Calu3 (cell line): Measurements from ENCODE around the gene TSPAN9. TPM values are rescaled to one million over a fixed set of nuclear protein-coding genes. Genes with fewer than 3 reads are reported as not detected.

Experiments used
- BruUV-seq: library from RNA; stranded (reverse); fragments of 400-500 nt; replicated peaks from 2 replicates; lab custom pipeline; 2021; lab: Mats Ljungman, UMichigan
- CTCF ChIA-PET: fragments of 300-600 bp; sonication (Branson Sonifier 250); formaldehyde crosslinking; loops from one replicate; lab custom pipeline; 2022; ENCODE audit warnings: antibody characterized with exemption; lab: Charles Lee
- DNase-seq: peaks from one replicate; pipeline ENCODE4 v3.0.0; 2022
- H3K27ac Mint-ChIP-seq: one replicate; pipeline ENCODE4 v1.8.0; 2022; ENCODE audit warnings: mixed read lengths; ENCODE audit not compliant: unreplicated experiment
- H3K27me3 Mint-ChIP-seq: one replicate; pipeline ENCODE4 v1.8.0; 2022; ENCODE audit warnings: mixed read lengths; ENCODE audit not compliant: unreplicated experiment
- H3K36me3 Mint-ChIP-seq: one replicate; pipeline ENCODE4 v1.8.0; 2022; ENCODE audit warnings: mild to moderate bottlenecking, moderate library complexity, mixed read lengths; ENCODE audit not compliant: insufficient read depth, unreplicated experiment
- H3K4me1 Mint-ChIP-seq: one replicate; pipeline ENCODE4 v1.8.0; 2022; ENCODE audit warnings: mild to moderate bottlenecking, low read depth, mixed read lengths; ENCODE audit not compliant: unreplicated experiment
- H3K4me3 Mint-ChIP-seq: one replicate; pipeline ENCODE4 v1.8.0; 2022; ENCODE audit warnings: mild to moderate bottlenecking, low read depth, moderate library complexity, mixed read lengths; ENCODE audit not compliant: unreplicated experiment
- H3K9me3 Mint-ChIP-seq: one replicate; pipeline ENCODE4 v1.8.0; 2022; ENCODE audit warnings: low read depth, mixed read lengths; ENCODE audit not compliant: unreplicated experiment
- intact Hi-C: fragments of 100-400 bp; cut with micrococcal nuclease; formaldehyde crosslinking; loops from one replicate; pipeline ENCODE4 v1.10.0; 2022; ENCODE audit not compliant: unreplicated experiment
- total RNA-seq: library from RNA; stranded (reverse); gene quantifications from 2 replicates; pipeline ENCODE4 v1.2.3, GENCODE V29; 2022
- TF ChIP-seq, protein P1 (sequence below): fragments of 200-600 bp; IDR thresholded peaks from one replicate; pipeline ENCODE4 v1.8.0; 2022; ENCODE audit warnings: antibody characterized with exemption; ENCODE audit not compliant: unreplicated experiment

The TSPAN9 gene
- total RNA-seq, 1 experiment from 2014 or later: 6.0 TPM

- no TSS peak for BruUV-seq
- no peaks in the 10 kb centered on the region for H3K4me1 Mint-ChIP-seq
These were observed 78.7 kb downstream of the TSPAN9 start for GRCh38 chr12:3155702-3156370.

GRCh38 chr12:3157581-3158323 lies 80.6 kb downstream of the TSPAN9 start:
- TF ChIP-seq, protein P1, sequence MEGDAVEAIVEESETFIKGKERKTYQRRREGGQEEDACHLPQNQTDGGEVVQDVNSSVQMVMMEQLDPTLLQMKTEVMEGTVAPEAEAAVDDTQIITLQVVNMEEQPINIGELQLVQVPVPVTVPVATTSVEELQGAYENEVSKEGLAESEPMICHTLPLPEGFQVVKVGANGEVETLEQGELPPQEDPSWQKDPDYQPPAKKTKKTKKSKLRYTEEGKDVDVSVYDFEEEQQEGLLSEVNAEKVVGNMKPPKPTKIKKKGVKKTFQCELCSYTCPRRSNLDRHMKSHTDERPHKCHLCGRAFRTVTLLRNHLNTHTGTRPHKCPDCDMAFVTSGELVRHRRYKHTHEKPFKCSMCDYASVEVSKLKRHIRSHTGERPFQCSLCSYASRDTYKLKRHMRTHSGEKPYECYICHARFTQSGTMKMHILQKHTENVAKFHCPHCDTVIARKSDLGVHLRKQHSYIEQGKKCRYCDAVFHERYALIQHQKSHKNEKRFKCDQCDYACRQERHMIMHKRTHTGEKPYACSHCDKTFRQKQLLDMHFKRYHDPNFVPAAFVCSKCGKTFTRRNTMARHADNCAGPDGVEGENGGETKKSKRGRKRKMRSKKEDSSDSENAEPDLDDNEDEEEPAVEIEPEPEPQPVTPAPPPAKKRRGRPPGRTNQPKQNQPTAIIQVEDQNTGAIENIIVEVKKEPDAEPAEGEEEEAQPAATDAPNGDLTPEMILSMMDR: no peak
- H3K27ac Mint-ChIP-seq: no peak overlapping the region
- H3K4me3 Mint-ChIP-seq: no peak overlapping the region
- no peak for DNase-seq
- intact Hi-C loops: no loop called here
- no peaks in the 10 kb centered on the region for H3K4me1 Mint-ChIP-seq
- H3K36me3 Mint-ChIP-seq: no peaks in the 10 kb centered on the region
- CTCF ChIA-PET: no interaction called here
- no TSS peak for BruUV-seq
- H3K27me3 Mint-ChIP-seq: peaks cover 3% of the 10 kb centered on the region
- H3K9me3 Mint-ChIP-seq: peaks cover 3% of the 10 kb centered on the region

More at GRCh38 chr12:3155702-3156370, 78.7 kb downstream of the TSPAN9 start:
- no peak for DNase-seq
- no peaks in the 10 kb centered on the region for H3K9me3 Mint-ChIP-seq
- H3K27ac Mint-ChIP-seq: no peak overlapping the region
- H3K27me3 Mint-ChIP-seq: no peaks in the 10 kb centered on the region
- intact Hi-C loops: no loop called here
- no peak overlapping the region for H3K4me3 Mint-ChIP-seq
- H3K36me3 Mint-ChIP-seq: no peaks in the 10 kb centered on the region
- CTCF ChIA-PET: no interaction called here
- TF ChIP-seq, protein P1: no peak

DNA sequence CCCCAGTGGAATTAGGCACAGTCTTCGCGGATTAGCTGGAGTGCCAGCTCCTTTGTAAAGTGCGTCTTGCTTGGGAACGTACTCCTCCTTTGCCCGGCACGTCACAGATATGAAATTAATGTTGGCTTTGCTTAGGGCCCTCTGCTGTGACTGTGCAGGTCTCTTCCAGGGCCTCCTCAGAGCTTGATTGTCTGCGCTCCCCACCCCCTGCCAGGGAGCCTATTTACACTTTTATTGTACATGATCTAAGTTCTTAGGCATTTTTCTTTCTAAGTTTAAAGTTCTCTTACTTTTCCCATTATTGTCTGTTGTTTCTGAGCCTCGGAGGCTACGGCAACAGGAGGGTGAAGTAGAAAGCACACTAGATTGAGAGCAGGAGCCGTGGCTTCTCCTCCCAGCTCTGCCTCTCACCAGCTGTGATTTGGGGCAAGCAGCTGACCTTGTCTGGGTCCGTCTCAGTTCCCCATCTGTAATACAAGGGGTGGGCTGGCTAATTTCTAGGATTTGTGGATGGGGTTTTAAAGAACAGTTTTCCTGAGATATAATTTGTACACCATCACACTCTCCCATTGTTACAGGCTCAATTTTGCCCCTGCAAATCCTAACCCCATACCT lies 81.8 kb downstream of the TSPAN9 start:
- intact Hi-C loops: no loop called here
- Mint-ChIP-seq H3K36me3 (no peaks in the 10 kb centered on the region), H3K9me3 (peaks cover 3% of the 10 kb centered on the region), H3K27me3 (peaks cover 15% of the 10 kb centered on the region), H3K4me3 (no peak overlapping the region), H3K27ac (no peak overlapping the region), H3K4me1 (no peaks in the 10 kb centered on the region)
- no peak for DNase-seq
- TF ChIP-seq, protein P1: no peak
- no TSS peak for BruUV-seq
- CTCF ChIA-PET: no interaction called here

DNA sequence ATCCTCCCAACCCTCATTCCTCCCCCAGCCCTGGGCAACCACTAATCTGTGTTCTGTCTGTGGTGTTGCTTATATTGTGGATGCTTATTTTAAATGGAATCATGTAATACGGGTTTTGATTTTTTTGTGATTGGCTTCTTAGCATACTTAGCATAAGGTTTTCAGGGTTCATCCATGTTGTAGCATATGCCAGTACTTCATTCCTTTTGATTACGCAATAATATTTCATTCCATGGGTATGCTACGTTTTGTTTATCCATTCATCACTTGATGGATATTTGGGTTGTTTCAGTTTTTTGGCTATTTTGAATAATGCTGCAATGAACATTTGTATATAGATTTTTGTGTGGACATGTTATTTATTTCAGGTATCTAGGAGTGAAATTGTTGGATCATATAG lies 82.9 kb downstream of the TSPAN9 start:
- peaks cover 3% of the 10 kb centered on the region for H3K9me3 Mint-ChIP-seq
- H3K4me3 Mint-ChIP-seq: no peak overlapping the region
- H3K4me1 Mint-ChIP-seq: no peaks in the 10 kb centered on the region
- TF ChIP-seq, protein P1: no peak
- H3K27ac Mint-ChIP-seq: no peak overlapping the region
- no TSS peak for BruUV-seq
- CTCF ChIA-PET: no interaction called here
- no peak for DNase-seq
- intact Hi-C loops: no loop called here
- no peaks in the 10 kb centered on the region for H3K36me3 Mint-ChIP-seq
- H3K27me3 Mint-ChIP-seq: peaks cover 17% of the 10 kb centered on the region
